Stimulated activated naive CD8-positive, alpha-beta T cell treated with anti-CD3 and anti-CD28 coated beads, Interleukin-15, amount 100 ng/mL, for 72 hours (primary cell): ENCODE results near the gene TYW1.
"Not testable (repeated sequence)": the region's sequence is repeated elsewhere in the genome, so short reads cannot be mapped to it uniquely, and the experiment has no call there.

Source experiments
- ATAC-seq: fragments of 150-1000 bp; cut with Tn5 transposase; 2 replicates; pipeline ENCODE4 v1.10.0; 2021; ENCODE audit warnings: mild to moderate bottlenecking, moderate library complexity
- DNase-seq, 2 donors: peaks; one replicate each; pipeline ENCODE4 v3.0.0; 2021 to 2022
- H3K27ac Mint-ChIP-seq, 2 donors: one replicate each; pipeline ENCODE4 v1.8.0; 2022; ENCODE audit warnings: mild to moderate bottlenecking in 2 of 2, mixed read lengths in 2 of 2, moderate library complexity in 2 of 2
- H3K27me3 Mint-ChIP-seq: one replicate; pipeline ENCODE4 v1.8.0; 2022; ENCODE audit warnings: mixed read lengths
- H3K4me1 Mint-ChIP-seq: one replicate; pipeline ENCODE4 v1.8.0; 2022; ENCODE audit warnings: mild to moderate bottlenecking, mixed read lengths
- H3K4me3 Mint-ChIP-seq, 2 donors: one replicate each; pipeline ENCODE4 v1.8.0; 2022; ENCODE audit warnings: mild to moderate bottlenecking in 2 of 2, mixed read lengths in 2 of 2, moderate library complexity in 1 of 2
- H3K9me3 Mint-ChIP-seq, 2 donors: one replicate each; pipeline ENCODE4 v1.8.0; 2022; ENCODE audit warnings: mixed read lengths in 2 of 2

Gene TYW1

GRCh38 chr7:67120491-67120890 is 123.9 kb downstream of the TYW1 start:
- H3K27ac Mint-ChIP-seq, result not testable (repeated sequence)

GRCh38 chr7:67128257-67128656 is 131.6 kb downstream of the TYW1 start:
- DNase-seq, H3K9me3 Mint-ChIP-seq, H3K27me3 Mint-ChIP-seq, ATAC-seq: not testable (repeated sequence)
- Mint-ChIP-seq H3K27ac (peak overlapping the region; percentile 44 to 93), H3K4me1 (peaks cover 28% of the 10 kb centered on the region), H3K4me3 (peak overlapping the region; percentile 32 to 80)

More at GRCh38 chr7:67120491-67120890, 123.9 kb downstream of the TYW1 start:
- H3K9me3 Mint-ChIP-seq, H3K4me1 Mint-ChIP-seq, H3K27me3 Mint-ChIP-seq, DNase-seq, ATAC-seq, H3K4me3 Mint-ChIP-seq: not testable (repeated sequence)

- not testable (repeated sequence) for ATAC-seq, H3K4me3 Mint-ChIP-seq, H3K27me3 Mint-ChIP-seq, H3K9me3 Mint-ChIP-seq, DNase-seq
- peaks cover 33% of the 10 kb centered on the region for H3K4me1 Mint-ChIP-seq
- H3K27ac Mint-ChIP-seq, result peak overlapping the region in 1 of 2 donors; percentile 80
Observed at GRCh38 chr7:67130766-67131165, 134.1 kb downstream of the TYW1 start.

GRCh38 chr7:67134912-67135311 is 138.3 kb downstream of the TYW1 start:
- H3K27me3 Mint-ChIP-seq, H3K4me1 Mint-ChIP-seq, H3K9me3 Mint-ChIP-seq, H3K4me3 Mint-ChIP-seq: not testable (repeated sequence)
- peak; percentile 87 for ATAC-seq
- H3K27ac Mint-ChIP-seq, result peak overlapping the region in 1 of 2 donors; percentile 83
- DNase-seq, result peak in 1 of 2 donors; percentile 14

- H3K9me3 Mint-ChIP-seq, ATAC-seq, H3K4me1 Mint-ChIP-seq, DNase-seq, H3K4me3 Mint-ChIP-seq, H3K27me3 Mint-ChIP-seq: not testable (repeated sequence)
- peak overlapping the region in 1 of 2 donors; percentile 1 for H3K27ac Mint-ChIP-seq
Observed at GRCh38 chr7:67135617-67136486, 139.2 kb downstream of the TYW1 start.

- H3K9me3 Mint-ChIP-seq, H3K27ac Mint-ChIP-seq, H3K4me1 Mint-ChIP-seq, ATAC-seq, DNase-seq, H3K4me3 Mint-ChIP-seq, H3K27me3 Mint-ChIP-seq: not testable (repeated sequence)
Observed at GRCh38 chr7:67137489-67137888, 140.9 kb downstream of the TYW1 start.

- H3K4me1 Mint-ChIP-seq, H3K27me3 Mint-ChIP-seq, H3K9me3 Mint-ChIP-seq, H3K4me3 Mint-ChIP-seq, ATAC-seq, DNase-seq, H3K27ac Mint-ChIP-seq: not testable (repeated sequence)
Observed at GRCh38 chr7:67139876-67140275, 143.2 kb downstream of the TYW1 start.

GRCh38 chr7:67141001-67141400 is 144.4 kb downstream of the TYW1 start:
- ATAC-seq, H3K27me3 Mint-ChIP-seq, H3K9me3 Mint-ChIP-seq, H3K27ac Mint-ChIP-seq, H3K4me3 Mint-ChIP-seq, H3K4me1 Mint-ChIP-seq, DNase-seq: not testable (repeated sequence)

GRCh38 chr7:67143091-67143786 is 146.6 kb downstream of the TYW1 start:
- H3K9me3 Mint-ChIP-seq, H3K27me3 Mint-ChIP-seq, DNase-seq, H3K4me3 Mint-ChIP-seq, H3K4me1 Mint-ChIP-seq, ATAC-seq: not testable (repeated sequence)
- H3K27ac Mint-ChIP-seq, result peak overlapping the region in 1 of 2 donors; percentile 43

- not testable (repeated sequence) for ATAC-seq, H3K9me3 Mint-ChIP-seq, H3K27me3 Mint-ChIP-seq, H3K4me3 Mint-ChIP-seq, H3K4me1 Mint-ChIP-seq, H3K27ac Mint-ChIP-seq, DNase-seq
Observed at GRCh38 chr7:67145581-67146193, 149.1 kb downstream of the TYW1 start.

- not testable (repeated sequence) for H3K4me3 Mint-ChIP-seq, ATAC-seq, H3K4me1 Mint-ChIP-seq, H3K27ac Mint-ChIP-seq, H3K27me3 Mint-ChIP-seq, DNase-seq, H3K9me3 Mint-ChIP-seq
Observed at GRCh38 chr7:67149131-67149530, 152.5 kb downstream of the TYW1 start.

- not testable (repeated sequence) for H3K4me1 Mint-ChIP-seq, H3K27me3 Mint-ChIP-seq, DNase-seq, H3K4me3 Mint-ChIP-seq, H3K9me3 Mint-ChIP-seq, H3K27ac Mint-ChIP-seq, ATAC-seq
Observed at GRCh38 chr7:67154374-67154773, 157.7 kb downstream of the TYW1 start.

- DNase-seq, result not testable (repeated sequence)
Observed at GRCh38 chr7:67156064-67156463, 159.4 kb downstream of the TYW1 start.

GRCh38 chr7:67163285-67163684 is 166.7 kb downstream of the TYW1 start:
- H3K27ac Mint-ChIP-seq, result peak overlapping the region in 1 of 2 donors; percentile 55
- H3K9me3 Mint-ChIP-seq, H3K27me3 Mint-ChIP-seq: not testable (repeated sequence)
- H3K4me3 Mint-ChIP-seq, result peak overlapping the region; percentile 1 to 19
- ATAC-seq (peak; percentile 84), DNase-seq (peak in 1 of 2 donors; percentile 14)
- peaks cover 14% of the 10 kb centered on the region for H3K4me1 Mint-ChIP-seq

More at GRCh38 chr7:67156064-67156463, 159.4 kb downstream of the TYW1 start:
- H3K9me3 Mint-ChIP-seq, ATAC-seq, H3K27me3 Mint-ChIP-seq, H3K4me1 Mint-ChIP-seq, H3K4me3 Mint-ChIP-seq: not testable (repeated sequence)
- H3K27ac Mint-ChIP-seq, result peak overlapping the region in 1 of 2 donors; percentile 4

GRCh38 chr7:67171151-67171550 is 174.5 kb downstream of the TYW1 start:
- H3K4me1 Mint-ChIP-seq, H3K27me3 Mint-ChIP-seq, H3K9me3 Mint-ChIP-seq, ATAC-seq, DNase-seq: not testable (repeated sequence)
- Mint-ChIP-seq H3K27ac (peak overlapping the region; percentile 7 to 73), H3K4me3 (peak overlapping the region; percentile 30 to 42)
